GM18505 (cell line): ENCODE results near the gene ULK4.
"Not testable (repeated sequence)": the region's sequence is repeated elsewhere in the genome, so short reads cannot be mapped to it uniquely, and the experiment has no call there.

Experiments used
- ATAC-seq: cut with Tn5 transposase; IDR thresholded peaks from one replicate; pipeline ENCODE4 v1.9.1; 2021; ENCODE audit not compliant: unreplicated experiment
- POLR2A ChIP-seq: IDR thresholded peaks from 4 replicates; pipeline ENCODE4 v1.6.1; 2011; ENCODE audit warnings: borderline replicate concordance; ENCODE audit not compliant: insufficient read depth, insufficient read length; ENCODE audit errors: extremely low read depth

The ULK4 gene

GRCh38 chr3:41867533-41867932 lies 94.4 kb downstream of the ULK4 start:
- no peak for ATAC-seq

GRCh38 chr3:41866298-41866697 lies 95.6 kb downstream of the ULK4 start:
- no peak for ATAC-seq
- TF ChIP-seq POLR2A = no peak

More at GRCh38 chr3:41867533-41867932, 94.4 kb downstream of the ULK4 start:
- no peak for TF ChIP-seq POLR2A

- no peak for TF ChIP-seq POLR2A
- ATAC-seq = no peak
These were observed 98.9 kb downstream of the ULK4 start for GRCh38 chr3:41863024-41863423.

- not testable (repeated sequence) for ATAC-seq
These were observed 101.4 kb downstream of the ULK4 start for GRCh38 chr3:41860489-41860888.

- TF ChIP-seq POLR2A = no peak
- no peak for ATAC-seq
These were observed 106.9 kb downstream of the ULK4 start for GRCh38 chr3:41854956-41855355.

GRCh38 chr3:41853540-41854196 lies 108.2 kb downstream of the ULK4 start:
- no peak for TF ChIP-seq POLR2A
- ATAC-seq = no peak

- TF ChIP-seq POLR2A = no peak
- no peak for ATAC-seq
These were observed 112.9 kb downstream of the ULK4 start for GRCh38 chr3:41848753-41849574.

- no peak for ATAC-seq
- no peak for TF ChIP-seq POLR2A
These were observed 114.2 kb downstream of the ULK4 start for GRCh38 chr3:41847679-41848078.

- no peak for TF ChIP-seq POLR2A
- ATAC-seq = no peak
These were observed 115.1 kb downstream of the ULK4 start for GRCh38 chr3:41846850-41847249.

GRCh38 chr3:41845826-41846225 lies 116.1 kb downstream of the ULK4 start:
- TF ChIP-seq POLR2A = no peak
- no peak for ATAC-seq

- ATAC-seq = not testable (repeated sequence)
These were observed 117.6 kb downstream of the ULK4 start for GRCh38 chr3:41844256-41844655.

GRCh38 chr3:41840936-41841668 lies 120.8 kb downstream of the ULK4 start:
- ATAC-seq = not testable (repeated sequence)

- no peak for ATAC-seq
- no peak for TF ChIP-seq POLR2A
These were observed 125.4 kb downstream of the ULK4 start for GRCh38 chr3:41836360-41837134.
